Activated naive CD8-positive, alpha-beta T cell treated with anti-CD3 and anti-CD28 coated beads for 36 hours (primary cell): ENCODE data around the gene RAB38. TPM values are rescaled to one million over a fixed set of nuclear protein-coding genes. Genes with fewer than 3 reads are reported as not detected.

ENCODE experiments used
- DNase-seq: peaks from one replicate; pipeline ENCODE4 v3.0.0; 2021
- H3K27ac Mint-ChIP-seq: one replicate; pipeline ENCODE4 v1.8.0; 2022; ENCODE audit warnings: mild to moderate bottlenecking, moderate library complexity, mixed read lengths
- H3K27me3 Mint-ChIP-seq: one replicate; pipeline ENCODE4 v1.8.0; 2022; ENCODE audit warnings: mild to moderate bottlenecking, mixed read lengths
- H3K36me3 Mint-ChIP-seq: one replicate; pipeline ENCODE4 v1.8.0; 2021; ENCODE audit warnings: mild to moderate bottlenecking, mixed read lengths
- H3K4me1 Mint-ChIP-seq: one replicate; pipeline ENCODE4 v1.8.0; 2021; ENCODE audit warnings: mixed read lengths
- H3K4me3 Mint-ChIP-seq: one replicate; pipeline ENCODE4 v1.8.0; 2022; ENCODE audit warnings: mild to moderate bottlenecking, moderate library complexity, mixed read lengths
- H3K9me3 Mint-ChIP-seq: one replicate; pipeline ENCODE4 v1.8.0; 2022; ENCODE audit warnings: mixed read lengths
- total RNA-seq, 2 experiments: library from RNA; stranded (reverse); gene quantifications; one replicate each; pipeline ENCODE4 v1.2.3, GENCODE V29; 2021

Gene RAB38
- total RNA-seq = 10 to 100 TPM; 20.4 to 21.0 TPM

DNA sequence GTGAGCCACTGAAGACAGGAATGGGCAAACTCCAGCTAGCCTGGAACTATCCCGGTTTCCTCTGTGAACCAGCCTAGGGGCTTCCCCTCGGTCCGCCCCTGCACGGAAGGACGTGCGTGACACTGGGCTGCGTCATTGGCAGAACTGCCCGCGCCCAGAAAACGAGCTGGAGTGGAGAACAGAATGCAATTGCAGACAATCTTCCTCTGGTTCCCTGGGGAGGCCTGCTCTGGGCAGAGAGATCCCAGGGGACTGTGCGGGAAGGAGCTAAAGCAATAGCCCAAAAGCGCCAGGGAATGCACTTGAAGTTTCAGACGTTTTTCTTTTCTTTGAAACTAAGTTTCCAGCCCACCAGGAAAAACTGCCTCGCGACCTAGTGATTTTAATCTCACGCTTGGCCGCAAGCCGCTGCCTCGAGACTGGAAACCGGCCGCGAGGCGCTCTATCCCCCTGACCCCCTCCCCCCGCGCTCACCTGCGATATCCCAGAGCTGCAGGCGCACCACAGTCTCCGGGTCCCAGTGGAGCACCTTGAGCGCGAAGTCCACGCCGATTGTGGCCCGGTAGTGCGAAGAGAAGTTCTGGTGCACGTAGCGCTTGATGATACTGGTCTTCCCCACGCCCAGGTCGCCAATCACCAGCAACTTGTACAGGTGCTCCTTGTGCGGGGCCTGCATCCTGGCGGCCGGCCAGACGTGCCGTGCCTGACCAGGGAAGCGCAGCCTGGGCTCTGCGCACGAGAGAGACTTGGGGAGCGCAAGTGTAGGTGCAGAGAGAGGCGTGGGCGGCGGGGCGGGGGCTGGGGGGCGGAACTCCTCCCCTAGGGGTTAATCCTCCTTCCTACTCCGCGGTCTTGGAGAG lies at the start of gene RAB38:
Gene RAB38 (minus strand): TSS at position 735 of the 860 bp plus-strand sequence. CDS start 59 bp downstream, at position 676.
- Mint-ChIP-seq H3K27me3 (peaks cover 14% of the 10 kb centered on the region), H3K4me3 (peak within 1 kb of the TSS; percentile 82), H3K9me3 (no peaks in the 10 kb centered on the region), H3K27ac (peak within 1 kb of the TSS; percentile 92), H3K36me3 (peaks cover 3% of the 10 kb centered on the region), H3K4me1 (peaks cover 55% of the 10 kb centered on the region)
- peak; percentile 77 for DNase-seq

- no peak overlapping the region for H3K27ac Mint-ChIP-seq
- H3K9me3 Mint-ChIP-seq = no peaks in the 10 kb centered on the region
- H3K27me3 Mint-ChIP-seq = no peaks in the 10 kb centered on the region
- no peak for DNase-seq
- no peaks in the 10 kb centered on the region for H3K4me1 Mint-ChIP-seq
- no peaks in the 10 kb centered on the region for H3K36me3 Mint-ChIP-seq
- no peak overlapping the region for H3K4me3 Mint-ChIP-seq
Measured at GRCh38 chr11:88213406-88213805, 38.2 kb upstream of the RAB38 start.

DNA sequence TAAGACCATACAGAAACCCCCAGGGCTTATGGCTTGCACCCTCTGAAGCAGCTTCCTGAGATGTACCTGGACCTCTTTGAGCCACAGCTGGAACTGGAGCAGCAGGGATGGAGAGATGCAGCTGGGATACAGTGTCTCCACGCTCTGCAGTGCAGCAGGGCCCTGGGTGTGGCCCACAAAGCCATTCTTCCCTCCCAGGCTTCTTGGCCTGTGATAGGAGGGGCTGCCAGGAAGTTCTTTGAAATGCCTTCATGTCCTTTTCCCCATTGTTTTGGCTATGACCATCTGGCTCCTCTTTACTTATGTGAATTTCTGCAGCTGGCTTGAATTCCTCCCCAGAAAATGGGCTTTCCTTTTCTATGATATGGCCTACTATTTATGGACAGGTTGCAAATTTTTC lies 37.1 kb upstream of the RAB38 start:
- H3K27ac Mint-ChIP-seq = no peak overlapping the region
- H3K4me1 Mint-ChIP-seq = no peaks in the 10 kb centered on the region
- no peaks in the 10 kb centered on the region for H3K36me3 Mint-ChIP-seq
- no peak for DNase-seq
- H3K9me3 Mint-ChIP-seq = no peaks in the 10 kb centered on the region
- no peak overlapping the region for H3K4me3 Mint-ChIP-seq
- H3K27me3 Mint-ChIP-seq = no peaks in the 10 kb centered on the region

DNA sequence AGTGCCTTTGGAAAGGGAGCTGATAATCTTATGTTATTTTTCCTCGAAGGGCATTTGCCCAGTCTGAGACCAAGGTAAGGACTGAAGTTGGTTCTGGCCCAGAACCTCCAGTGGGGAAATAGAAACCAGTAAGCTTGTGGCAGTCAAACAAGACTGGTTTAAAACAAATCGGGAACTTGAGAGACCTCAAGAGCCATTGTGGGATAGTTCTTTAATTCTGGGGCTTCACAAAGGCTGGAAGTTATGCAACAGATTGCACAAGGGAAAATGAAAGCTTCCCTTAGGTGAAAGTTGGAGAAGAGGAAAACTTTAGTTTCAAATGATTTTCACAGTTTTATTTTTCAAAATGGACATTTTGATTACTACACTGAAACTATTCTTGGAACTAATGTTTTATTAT lies 33.5 kb upstream of the RAB38 start:
- no peak overlapping the region for H3K4me3 Mint-ChIP-seq
- no peak for DNase-seq
- H3K27ac Mint-ChIP-seq = no peak overlapping the region
- no peaks in the 10 kb centered on the region for H3K9me3 Mint-ChIP-seq
- H3K27me3 Mint-ChIP-seq = no peaks in the 10 kb centered on the region
- no peaks in the 10 kb centered on the region for H3K36me3 Mint-ChIP-seq
- peaks cover 2% of the 10 kb centered on the region for H3K4me1 Mint-ChIP-seq

GRCh38 chr11:88206751-88207150 lies 31.5 kb upstream of the RAB38 start:
- H3K4me3 Mint-ChIP-seq = no peak overlapping the region
- H3K4me1 Mint-ChIP-seq = peaks cover 2% of the 10 kb centered on the region
- no peaks in the 10 kb centered on the region for H3K36me3 Mint-ChIP-seq
- H3K27ac Mint-ChIP-seq = no peak overlapping the region
- H3K27me3 Mint-ChIP-seq = no peaks in the 10 kb centered on the region
- no peaks in the 10 kb centered on the region for H3K9me3 Mint-ChIP-seq
- no peak for DNase-seq

GRCh38 chr11:88204353-88204752 lies 29.1 kb upstream of the RAB38 start:
- no peak for DNase-seq
- no peaks in the 10 kb centered on the region for H3K9me3 Mint-ChIP-seq
- H3K4me3 Mint-ChIP-seq = no peak overlapping the region
- H3K4me1 Mint-ChIP-seq = peaks cover 2% of the 10 kb centered on the region
- H3K36me3 Mint-ChIP-seq = no peaks in the 10 kb centered on the region
- H3K27ac Mint-ChIP-seq = no peak overlapping the region
- no peaks in the 10 kb centered on the region for H3K27me3 Mint-ChIP-seq

GRCh38 chr11:88203604-88204003 lies 28.4 kb upstream of the RAB38 start:
- Mint-ChIP-seq H3K4me1 (peaks cover 2% of the 10 kb centered on the region), H3K27me3 (no peaks in the 10 kb centered on the region), H3K9me3 (peaks cover 1% of the 10 kb centered on the region), H3K36me3 (no peaks in the 10 kb centered on the region), H3K27ac (no peak overlapping the region), H3K4me3 (no peak overlapping the region)
- DNase-seq = no peak

- Mint-ChIP-seq H3K9me3 (peaks cover 7% of the 10 kb centered on the region), H3K27ac (no peak overlapping the region), H3K4me3 (no peak overlapping the region), H3K4me1 (peaks cover 2% of the 10 kb centered on the region), H3K36me3 (peaks cover 6% of the 10 kb centered on the region), H3K27me3 (no peaks in the 10 kb centered on the region)
- DNase-seq = no peak
Measured at GRCh38 chr11:88202498-88202897, 27.3 kb upstream of the RAB38 start.

DNA sequence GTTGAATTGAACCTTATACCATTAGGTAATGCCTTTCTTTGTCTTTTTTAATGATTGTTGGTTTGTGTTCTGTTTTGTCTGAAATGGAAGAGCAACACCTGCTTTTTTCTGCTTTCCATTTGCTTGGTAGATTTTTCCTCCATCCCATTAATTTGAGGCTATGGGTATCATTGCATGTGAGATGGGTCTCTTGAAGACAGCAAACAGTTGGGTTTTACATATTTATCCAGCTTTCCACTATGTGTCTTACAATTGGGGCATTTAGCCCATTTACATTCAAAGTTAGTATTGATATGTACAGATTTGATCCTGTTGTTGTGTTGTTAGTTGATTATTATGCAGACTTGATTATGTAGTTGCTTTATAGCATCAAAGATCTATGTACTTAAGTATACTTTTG lies 21.1 kb upstream of the RAB38 start:
- Mint-ChIP-seq H3K27me3 (peaks cover 17% of the 10 kb centered on the region), H3K9me3 (peaks cover 30% of the 10 kb centered on the region)

GRCh38 chr11:88195908-88196307 lies 20.7 kb upstream of the RAB38 start:
- Mint-ChIP-seq H3K27me3 (peaks cover 17% of the 10 kb centered on the region), H3K4me1 (no peaks in the 10 kb centered on the region), H3K36me3 (peaks cover 12% of the 10 kb centered on the region), H3K4me3 (no peak overlapping the region), H3K9me3 (peaks cover 30% of the 10 kb centered on the region), H3K27ac (no peak overlapping the region)
- no peak for DNase-seq

More for the DNA sequence above, 21.1 kb upstream of the RAB38 start:
- H3K4me3 Mint-ChIP-seq = no peak overlapping the region
- no peaks in the 10 kb centered on the region for H3K4me1 Mint-ChIP-seq
- no peak for DNase-seq
- H3K36me3 Mint-ChIP-seq = peaks cover 12% of the 10 kb centered on the region
- H3K27ac Mint-ChIP-seq = no peak overlapping the region

DNA sequence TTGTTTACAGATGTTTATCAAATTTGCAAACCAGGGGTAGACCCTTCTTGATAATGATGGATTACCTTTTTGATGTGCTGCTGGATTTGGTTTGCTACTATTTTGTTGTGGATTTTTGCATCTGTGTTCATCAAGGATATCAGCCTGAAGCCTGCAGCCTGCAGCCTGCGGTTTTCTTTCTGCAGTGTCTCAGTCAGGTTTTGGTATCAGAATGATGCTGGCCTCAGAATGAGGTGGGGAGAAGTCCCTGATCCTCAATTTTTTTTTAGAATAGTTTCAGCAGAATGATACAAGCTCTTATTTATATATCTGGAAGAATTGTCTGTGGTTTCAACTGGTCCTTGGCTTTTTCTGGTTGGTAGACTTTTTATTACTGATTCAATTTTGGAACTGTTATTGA lies 19.7 kb upstream of the RAB38 start:
- DNase-seq = no peak
- no peak overlapping the region for H3K27ac Mint-ChIP-seq
- no peak overlapping the region for H3K4me3 Mint-ChIP-seq
- H3K27me3 Mint-ChIP-seq = peaks cover 17% of the 10 kb centered on the region
- H3K9me3 Mint-ChIP-seq = peaks cover 30% of the 10 kb centered on the region
- H3K36me3 Mint-ChIP-seq = peaks cover 12% of the 10 kb centered on the region
- H3K4me1 Mint-ChIP-seq = no peaks in the 10 kb centered on the region

- H3K9me3 Mint-ChIP-seq = peaks cover 28% of the 10 kb centered on the region
- no peak for DNase-seq
- H3K27me3 Mint-ChIP-seq = peaks cover 17% of the 10 kb centered on the region
- peaks cover 12% of the 10 kb centered on the region for H3K36me3 Mint-ChIP-seq
- no peaks in the 10 kb centered on the region for H3K4me1 Mint-ChIP-seq
- H3K4me3 Mint-ChIP-seq = no peak overlapping the region
- no peak overlapping the region for H3K27ac Mint-ChIP-seq
Measured at GRCh38 chr11:88193278-88193677, 18.0 kb upstream of the RAB38 start.

DNA sequence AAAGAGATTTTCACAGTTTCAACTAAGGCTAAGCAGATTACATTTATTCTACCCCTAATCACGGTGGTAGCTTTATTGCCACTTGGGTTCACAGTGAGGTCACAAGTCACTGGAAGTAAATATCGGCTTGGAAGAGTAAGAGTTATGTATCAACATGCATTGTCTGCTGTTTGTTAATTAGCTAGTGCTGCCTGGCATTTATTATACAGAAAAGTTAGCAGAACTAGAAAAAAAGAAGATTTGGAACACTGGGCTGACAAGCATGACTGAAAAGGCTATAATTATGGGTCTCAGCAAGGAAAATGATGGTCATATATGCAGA lies 13.7 kb upstream of the RAB38 start:
- no peak overlapping the region for H3K4me3 Mint-ChIP-seq
- no peak for DNase-seq
- no peak overlapping the region for H3K27ac Mint-ChIP-seq
- H3K27me3 Mint-ChIP-seq = peaks cover 3% of the 10 kb centered on the region
- H3K9me3 Mint-ChIP-seq = peaks cover 4% of the 10 kb centered on the region
- no peaks in the 10 kb centered on the region for H3K4me1 Mint-ChIP-seq
- H3K36me3 Mint-ChIP-seq = no peaks in the 10 kb centered on the region

DNA sequence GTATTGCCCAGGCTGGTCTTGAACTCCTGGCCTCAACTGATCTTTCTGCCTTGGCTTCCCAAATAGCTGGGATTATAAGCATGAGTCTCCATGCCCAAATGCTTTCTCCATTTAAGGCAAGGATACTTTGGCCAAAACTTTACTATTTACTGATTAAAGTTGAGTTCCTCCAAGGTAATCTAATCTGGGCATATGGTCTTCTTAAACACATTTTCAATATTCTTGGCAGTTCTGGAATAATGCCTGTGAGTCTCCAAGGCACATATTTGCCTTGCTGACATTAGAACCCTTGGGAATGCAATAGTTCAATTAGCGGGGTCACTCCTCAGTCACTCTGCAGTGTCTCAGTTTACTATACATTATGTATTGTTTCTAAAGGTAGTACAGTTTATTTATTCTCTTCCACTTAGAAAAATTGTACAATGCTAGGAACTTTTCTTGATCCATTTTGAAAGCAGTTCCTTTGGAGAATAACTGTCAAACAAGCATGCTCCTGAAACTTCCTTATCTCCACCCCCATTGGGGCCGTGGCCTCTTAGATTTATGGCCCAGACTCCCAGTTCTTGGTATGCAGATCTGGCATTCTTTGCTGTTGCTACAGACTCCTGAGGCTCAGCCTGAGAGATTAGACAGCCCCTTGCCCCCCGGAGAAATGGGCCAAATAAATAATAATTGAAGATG lies 13.1 kb upstream of the RAB38 start:
- Mint-ChIP-seq H3K4me3 (no peak overlapping the region), H3K9me3 (peaks cover 4% of the 10 kb centered on the region), H3K27me3 (peaks cover 7% of the 10 kb centered on the region), H3K36me3 (no peaks in the 10 kb centered on the region), H3K27ac (no peak overlapping the region), H3K4me1 (no peaks in the 10 kb centered on the region)
- DNase-seq = no peak

DNA sequence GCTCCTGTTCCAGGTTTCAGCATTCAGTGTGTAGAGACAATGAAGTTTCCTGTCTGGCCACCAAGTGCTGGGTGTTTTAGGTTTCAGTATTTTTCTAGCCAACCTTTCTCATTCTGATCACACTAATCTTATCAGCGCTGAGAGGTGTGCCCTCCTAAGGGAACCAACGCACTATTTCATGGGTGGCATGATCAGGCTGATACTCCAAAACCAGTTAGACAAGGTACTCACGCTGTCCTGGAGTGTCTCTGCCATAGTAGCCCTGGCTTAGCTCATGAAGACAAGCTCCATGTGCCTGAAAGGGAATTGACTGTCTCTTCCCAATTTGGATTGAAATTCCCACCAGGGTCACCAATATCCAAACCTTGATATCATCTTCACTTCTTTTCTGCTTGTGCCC lies 8.0 kb upstream of the RAB38 start:
- H3K9me3 Mint-ChIP-seq = peaks cover 2% of the 10 kb centered on the region
- H3K4me1 Mint-ChIP-seq = peaks cover 25% of the 10 kb centered on the region
- peaks cover 13% of the 10 kb centered on the region for H3K27me3 Mint-ChIP-seq
- no peaks in the 10 kb centered on the region for H3K36me3 Mint-ChIP-seq
- H3K27ac Mint-ChIP-seq = no peak overlapping the region
- DNase-seq = no peak
- no peak overlapping the region for H3K4me3 Mint-ChIP-seq

- H3K4me1 Mint-ChIP-seq = peaks cover 36% of the 10 kb centered on the region
- DNase-seq = no peak
- H3K27ac Mint-ChIP-seq = no peak overlapping the region
- no peak overlapping the region for H3K4me3 Mint-ChIP-seq
- no peaks in the 10 kb centered on the region for H3K9me3 Mint-ChIP-seq
- H3K27me3 Mint-ChIP-seq = peaks cover 21% of the 10 kb centered on the region
- H3K36me3 Mint-ChIP-seq = no peaks in the 10 kb centered on the region
Measured at GRCh38 chr11:88181776-88182175, 6.5 kb upstream of the RAB38 start.
